Measurements from ENCODE around the gene NFE2L3. TPM values are rescaled to one million over a fixed set of nuclear protein-coding genes. Genes with fewer than 3 reads are reported as not detected.
"Not testable (repeated sequence)": the region's sequence is repeated elsewhere in the genome, so short reads cannot be mapped to it uniquely, and the experiment has no call there.

Gene NFE2L3
- total RNA-seq, 1 donor from 2014 or later: 1.4 TPM

DNA sequence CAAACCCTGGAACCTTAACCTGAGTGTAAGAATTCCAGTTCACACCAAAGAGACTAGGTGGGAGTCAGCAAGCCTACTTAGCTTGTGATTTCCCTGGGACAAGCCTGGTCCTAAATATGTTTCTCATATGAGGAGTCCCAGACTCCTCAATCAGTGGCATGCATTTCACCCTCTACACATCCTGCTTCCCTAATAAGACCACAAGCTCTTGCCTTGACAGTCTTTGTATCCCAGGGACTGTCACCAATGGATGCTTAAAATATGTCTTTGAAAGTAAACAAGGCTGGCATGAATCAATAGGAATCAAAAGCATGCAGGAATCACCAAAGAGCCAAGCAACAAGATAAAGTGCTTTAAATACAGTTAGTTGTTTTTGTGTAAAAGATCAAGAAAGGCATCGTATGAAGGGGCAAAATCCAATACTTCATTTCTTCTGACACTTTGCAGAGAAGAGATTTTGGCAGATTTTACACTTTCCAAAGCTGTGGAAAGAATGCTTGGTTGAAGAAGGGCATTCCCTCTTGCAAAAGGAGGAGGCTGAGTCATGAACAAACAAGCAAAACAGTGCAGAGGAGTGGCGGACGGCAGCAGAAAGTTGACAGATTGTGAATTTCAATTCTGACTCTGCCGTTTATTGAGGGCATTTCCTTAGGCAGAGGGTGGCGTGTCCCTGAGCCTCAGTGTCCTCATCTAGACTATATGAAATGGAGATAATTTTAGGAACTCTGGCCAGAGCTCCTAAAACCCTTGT, 8.5 kb upstream of the NFE2L3 start:
- intact Hi-C loops (cut with DNase I): no loop called here
- no peak for ATAC-seq
- no peak for DNase-seq (ENCODE audit: missing footprints)

DNA sequence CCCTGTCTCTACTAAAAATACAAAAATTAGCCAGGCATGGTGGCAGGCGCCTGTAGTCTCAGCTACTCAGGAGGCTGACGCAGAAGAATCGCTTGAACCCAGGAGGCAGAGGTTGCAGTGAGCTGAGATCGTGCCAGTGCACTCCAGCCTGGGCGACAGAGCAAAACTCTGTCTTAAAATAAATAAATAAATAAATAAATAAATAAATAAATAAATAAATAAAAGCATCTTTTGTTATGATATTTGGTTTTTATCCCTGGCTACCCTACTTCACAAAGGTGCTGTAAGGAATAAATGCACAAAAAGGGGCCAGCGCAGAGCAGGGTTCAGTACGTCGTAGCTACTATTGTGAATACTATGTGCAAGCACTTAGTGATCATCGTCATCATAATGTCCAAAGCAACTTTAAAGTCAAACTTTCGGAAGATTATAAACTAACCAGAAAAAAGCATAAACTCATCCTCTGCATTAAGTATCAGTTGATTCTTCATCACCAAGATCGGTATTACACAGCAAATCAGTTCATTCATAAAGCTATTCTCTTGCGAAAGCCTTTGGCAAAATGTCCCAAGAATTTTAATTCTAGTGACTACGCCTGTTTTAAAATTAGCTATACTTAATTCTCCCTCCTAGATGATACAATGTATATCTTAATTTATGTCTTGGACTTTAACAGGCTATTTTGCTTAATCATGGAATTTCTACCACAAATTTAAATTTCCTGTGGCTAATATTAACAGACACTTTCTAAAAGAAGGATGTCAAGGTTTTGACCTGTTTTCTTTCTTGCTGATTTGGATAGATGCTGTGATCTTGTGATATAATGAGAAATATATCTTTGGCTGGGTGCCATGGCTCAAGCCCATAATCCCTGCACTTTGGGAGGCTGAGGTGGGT, 7.6 kb upstream of the NFE2L3 start:
- DNase-seq (ENCODE audit: missing footprints) (no peak), ATAC-seq (no peak)
- intact Hi-C loops (cut with DNase I): no loop called here

- ATAC-seq: no peak
- DNase-seq (ENCODE audit: missing footprints): no peak
- intact Hi-C loops (cut with DNase I): no loop called here
These were observed 6.8 kb upstream of the NFE2L3 start for GRCh38 chr7:26145238-26145637.

DNA sequence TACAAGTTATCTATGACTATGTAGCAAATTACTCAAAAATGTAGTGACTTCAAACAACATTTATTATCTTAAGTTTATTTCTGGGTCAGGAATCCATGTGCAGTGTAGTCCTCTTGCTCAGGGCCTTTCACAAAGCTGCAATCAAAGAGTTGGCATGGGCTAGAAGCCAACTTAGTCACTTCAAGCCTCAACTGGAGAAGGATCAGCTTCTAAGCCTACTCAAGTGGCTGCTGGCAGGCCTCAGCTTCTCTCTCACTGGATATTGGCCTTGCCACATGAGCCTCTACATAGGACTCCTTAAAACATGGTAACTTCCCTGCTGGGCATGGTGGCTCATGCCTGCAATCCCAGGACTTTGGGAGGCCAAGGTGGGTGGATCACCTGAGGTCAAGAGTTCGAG, 5.0 kb upstream of the NFE2L3 start:
- DNase-seq (ENCODE audit: missing footprints): no peak
- no peak for ATAC-seq
- intact Hi-C loops (cut with DNase I): no loop called here

DNA sequence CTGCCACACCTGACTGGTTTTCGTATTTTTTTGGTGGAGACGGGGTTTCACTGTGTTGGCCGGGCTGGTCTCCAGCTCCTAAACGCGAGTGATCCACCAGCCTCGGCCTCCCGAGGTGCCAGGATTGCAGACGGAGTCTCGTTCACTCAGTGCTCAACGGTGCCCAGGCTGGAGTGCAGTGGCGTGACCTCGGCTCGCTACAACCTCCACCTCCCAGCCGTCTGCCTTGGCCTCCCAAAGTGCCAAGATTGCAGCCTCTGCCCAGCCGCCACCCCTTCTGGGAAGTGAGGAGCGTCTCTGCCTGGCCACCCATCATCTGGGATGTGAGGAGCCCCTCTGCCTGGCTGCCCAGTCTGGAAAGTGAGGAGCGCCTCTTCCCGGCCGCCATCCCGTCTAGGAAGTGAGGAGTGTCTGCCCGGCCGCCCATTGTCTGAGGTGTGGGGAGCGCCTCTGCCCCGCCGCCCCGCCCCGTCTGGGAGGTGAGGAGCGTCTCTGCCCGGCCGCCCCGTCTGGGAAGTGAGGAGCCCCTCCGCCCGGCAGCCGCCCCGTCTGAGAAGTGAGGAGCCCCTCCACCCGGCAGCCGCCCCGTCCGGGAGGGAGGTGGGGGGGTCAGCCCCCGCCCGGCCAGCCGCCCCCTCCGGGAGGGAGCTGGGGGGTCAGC, 4.2 kb upstream of the NFE2L3 start:
- DNase-seq (ENCODE audit: missing footprints); ATAC-seq; intact Hi-C loops (cut with DNase I): not testable (repeated sequence)

DNA sequence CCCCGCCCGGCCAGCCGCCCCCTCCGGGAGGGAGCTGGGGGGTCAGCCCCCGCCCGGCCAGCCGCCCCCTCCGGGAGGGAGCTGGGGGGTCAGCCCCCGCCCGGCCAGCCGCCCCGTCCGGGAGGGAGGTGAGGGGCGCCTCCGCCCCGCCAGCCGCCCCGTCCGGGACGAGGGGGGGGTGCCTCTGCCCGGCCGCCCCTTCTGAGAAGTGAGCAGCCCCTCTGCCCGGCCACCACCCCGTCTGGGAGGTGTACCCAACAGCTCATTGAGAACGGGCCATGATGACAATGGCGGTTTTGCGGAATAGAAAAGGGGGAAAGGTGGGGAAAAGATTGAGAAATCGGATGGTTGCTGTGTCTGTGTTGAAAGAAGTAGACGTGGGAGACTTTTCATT, 3.7 kb upstream of the NFE2L3 start:
- DNase-seq (ENCODE audit: missing footprints); intact Hi-C loops (cut with DNase I); ATAC-seq: not testable (repeated sequence)

DNA sequence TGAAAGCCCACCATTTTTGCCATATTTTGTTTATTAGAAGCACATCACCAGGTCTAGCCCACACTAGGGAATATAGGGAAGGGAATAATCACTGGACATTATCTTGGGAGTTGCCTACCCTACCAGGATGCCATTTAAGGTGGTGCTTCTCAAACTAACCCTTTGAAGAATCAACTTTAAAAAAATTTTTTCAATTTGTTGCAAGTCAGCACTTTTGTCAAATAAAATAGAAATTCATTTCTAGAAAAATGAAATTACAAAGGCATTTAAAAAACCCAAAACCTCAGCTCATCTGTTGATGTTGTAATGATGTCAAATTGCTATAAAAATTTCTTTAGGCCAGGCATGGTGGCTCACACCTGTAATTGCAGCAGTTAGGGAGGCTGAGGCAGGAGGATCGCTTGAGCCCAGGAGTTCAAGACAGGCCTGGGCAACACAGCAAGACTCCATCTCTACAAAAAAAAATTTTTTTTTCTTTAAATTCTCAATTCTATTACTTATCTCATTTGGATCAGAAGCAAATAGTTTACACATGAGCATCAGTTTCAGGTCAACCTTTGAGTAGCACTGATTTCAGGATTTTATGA, 2.5 kb upstream of the NFE2L3 start:
- DNase-seq (ENCODE audit: missing footprints): no peak
- no peak for ATAC-seq
- intact Hi-C loops (cut with DNase I): no loop called here

DNA sequence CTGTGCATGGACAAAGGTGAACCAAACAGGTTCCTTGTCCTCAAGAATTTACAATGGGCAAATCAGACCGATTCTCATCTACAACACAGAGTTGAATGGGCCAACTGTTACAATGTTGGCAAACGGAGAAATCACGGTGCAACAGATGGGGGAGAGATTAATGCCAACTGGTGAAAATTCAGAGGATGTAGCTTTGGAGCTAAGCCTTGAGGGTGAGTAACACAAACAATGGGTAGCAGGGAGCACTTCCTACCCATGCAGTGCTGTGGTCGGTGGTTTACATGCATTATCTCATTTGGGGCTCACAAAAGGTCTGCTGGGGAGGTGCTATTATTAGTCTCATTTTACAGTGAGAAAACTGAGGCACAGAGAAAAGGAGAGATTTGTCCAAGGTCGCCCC, 902 bp upstream of the NFE2L3 start:
- no peak for ATAC-seq

DNA sequence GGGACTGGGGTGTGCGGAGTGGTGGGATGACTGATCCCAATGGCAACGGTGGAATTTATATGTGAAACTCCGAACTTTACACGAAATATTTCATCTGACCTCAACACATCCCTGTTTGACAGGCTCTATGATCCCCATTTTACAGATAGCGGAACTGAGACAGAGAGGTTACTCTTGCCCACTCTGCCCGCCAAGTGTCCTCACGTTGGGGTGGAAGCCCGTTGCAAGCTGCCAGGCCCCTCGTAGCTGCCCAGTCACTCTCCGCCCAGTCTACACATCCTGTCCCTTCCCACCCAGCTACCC, 397 bp upstream of the NFE2L3 start:
- no peak for DNase-seq (ENCODE audit: missing footprints)
- ATAC-seq: no peak
- intact Hi-C loops (cut with DNase I): no loop called here

More for the DNA sequence above, 902 bp upstream of the NFE2L3 start:
- no peak for DNase-seq (ENCODE audit: missing footprints)
- intact Hi-C loops (cut with DNase I): no loop called here

- ATAC-seq; intact Hi-C loops (cut with DNase I); DNase-seq (ENCODE audit: missing footprints): not testable (repeated sequence)
These were observed 813 bp downstream of the NFE2L3 start for GRCh38 chr7:26152782-26153240.

GRCh38 chr7:26153241-26153822, 1.3 kb downstream of the NFE2L3 start:
- no peak for DNase-seq (ENCODE audit: missing footprints)
- ATAC-seq: no peak
- intact Hi-C loops (cut with DNase I): no loop called here

DNA sequence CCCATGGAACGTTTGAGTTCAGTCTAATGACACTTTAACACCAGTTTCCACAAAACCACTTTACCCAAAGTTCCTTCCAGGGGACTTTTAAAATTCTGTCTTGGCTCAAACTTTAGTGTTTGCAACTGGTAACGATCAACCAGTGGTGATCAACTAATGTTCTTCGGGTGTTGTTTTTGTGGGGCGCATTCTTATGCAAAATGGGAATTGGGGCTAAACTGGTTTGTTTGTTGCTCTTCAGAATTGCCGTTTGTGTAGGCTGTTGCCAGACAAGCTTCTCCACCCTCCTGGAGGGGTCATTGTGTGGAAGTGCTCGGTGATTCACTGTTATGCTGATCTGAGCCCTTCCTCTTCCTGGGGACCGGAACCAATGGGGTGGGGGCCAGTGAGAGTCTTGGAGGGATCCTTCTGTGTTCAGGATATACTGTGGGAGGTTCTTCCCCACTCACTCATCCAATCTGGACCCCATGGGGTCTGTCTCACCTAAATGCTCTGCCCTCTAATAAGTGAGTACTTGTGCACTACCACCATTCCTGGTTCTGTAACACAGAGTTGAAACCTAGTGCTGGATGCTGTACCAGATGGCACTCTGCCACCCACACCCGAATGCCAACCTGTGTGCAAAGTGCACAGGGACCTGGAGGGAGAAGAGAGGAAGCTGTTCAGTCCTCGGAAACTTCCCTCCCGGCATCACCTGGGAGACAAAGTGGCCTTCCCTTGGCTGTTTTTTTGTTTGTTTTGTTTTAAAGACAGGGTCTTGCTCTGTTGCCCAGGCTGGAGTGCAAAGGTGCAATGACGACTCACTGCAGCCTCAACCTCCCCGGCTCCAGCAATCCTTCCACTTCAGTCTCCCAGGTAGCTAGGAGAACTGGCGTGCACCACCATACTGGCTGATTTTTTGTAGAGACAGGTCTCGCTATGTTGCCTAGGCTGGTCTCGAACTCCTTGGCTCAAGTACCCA, 2.1 kb downstream of the NFE2L3 start:
- ATAC-seq (peak; percentile 54), DNase-seq (ENCODE audit: missing footprints) (no peak)
- intact Hi-C loops (cut with DNase I): no loop called here

GRCh38 chr7:26155531-26156375, 3.8 kb downstream of the NFE2L3 start:
- intact Hi-C loops (cut with DNase I): no loop called here
- DNase-seq (ENCODE audit: missing footprints): no peak
- ATAC-seq: no peak

DNA sequence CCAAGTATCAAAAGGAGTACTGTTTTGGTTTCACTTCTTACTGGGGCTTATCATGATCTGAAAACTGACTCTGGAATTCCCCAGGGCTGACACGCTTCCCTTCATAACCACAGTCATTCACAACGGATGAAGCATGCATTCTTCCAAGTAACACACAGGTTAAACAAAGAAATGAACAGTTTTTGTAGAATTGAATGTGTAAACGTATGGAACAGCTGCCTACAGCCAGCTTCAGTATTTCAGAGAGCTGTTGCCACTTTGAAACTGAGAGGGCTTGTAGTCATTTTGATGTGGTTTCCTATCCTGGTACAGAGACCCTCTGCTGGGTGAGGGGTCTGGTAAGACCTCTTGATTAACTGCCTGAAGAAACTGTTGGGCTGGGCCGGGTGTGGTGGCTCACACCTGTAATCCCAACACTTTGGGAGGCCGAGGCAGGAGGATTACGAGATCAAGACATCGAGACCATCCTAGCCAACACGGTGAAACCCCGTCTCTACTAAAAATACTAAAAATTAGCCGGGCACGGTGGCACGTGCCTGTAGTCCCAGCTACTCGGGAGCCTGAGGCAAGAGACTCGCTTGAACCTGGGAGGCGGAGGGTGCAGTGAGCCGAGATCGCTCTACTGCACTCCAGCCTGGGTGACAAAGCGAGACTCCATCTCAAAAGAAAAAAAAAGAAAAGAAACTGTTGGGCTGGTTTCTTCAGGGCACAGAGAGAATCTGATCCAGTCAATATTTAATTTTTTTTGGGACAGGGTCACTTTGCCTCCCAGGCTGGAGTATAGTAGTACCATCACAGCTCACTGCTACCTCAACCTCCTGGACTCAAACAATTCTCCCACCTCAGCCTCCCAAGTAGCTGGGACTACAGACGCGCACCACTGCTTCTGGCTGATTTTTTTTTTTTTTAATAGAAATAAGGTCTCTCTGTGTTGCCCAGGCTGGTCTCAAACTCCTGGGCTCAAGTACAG, 4.7 kb downstream of the NFE2L3 start:
- intact Hi-C loops (cut with DNase I): no loop called here
- ATAC-seq (no peak), DNase-seq (ENCODE audit: missing footprints) (no peak)

GRCh38 chr7:26157520-26158105, 5.6 kb downstream of the NFE2L3 start:
- intact Hi-C loops (cut with DNase I): no loop called here
- ATAC-seq (no peak), DNase-seq (ENCODE audit: missing footprints) (no peak)

DNA sequence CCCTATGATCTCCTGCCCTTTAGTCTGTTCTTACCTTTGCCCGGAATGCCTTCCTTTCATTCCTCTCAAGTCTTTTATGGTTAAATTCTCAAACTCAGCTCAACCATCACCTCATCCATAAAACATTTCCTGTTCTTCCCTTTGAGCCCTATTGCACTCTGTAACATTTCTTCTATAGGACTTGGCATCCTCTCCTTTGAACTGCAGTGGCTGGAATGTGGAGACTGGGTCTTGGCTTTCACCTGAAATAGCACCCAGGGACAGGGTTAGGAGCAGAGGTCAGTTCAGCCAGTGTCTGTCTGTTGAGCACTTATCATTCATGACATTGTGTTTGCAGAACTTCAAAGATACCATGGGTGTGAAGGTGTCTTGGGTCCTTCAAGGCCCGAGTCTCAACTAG, 7.2 kb downstream of the NFE2L3 start:
- no peak for ATAC-seq
- intact Hi-C loops (cut with DNase I): no loop called here
- no peak for DNase-seq (ENCODE audit: missing footprints)
